ENCODE results near the gene MICAL3.

MICAL3 gene

GRCh38 chr22:17915188-17915587 lies 109.2 kb downstream of the MICAL3 start:
- DNase-seq (ENCODE audit: low spot score), result no peak

DNA sequence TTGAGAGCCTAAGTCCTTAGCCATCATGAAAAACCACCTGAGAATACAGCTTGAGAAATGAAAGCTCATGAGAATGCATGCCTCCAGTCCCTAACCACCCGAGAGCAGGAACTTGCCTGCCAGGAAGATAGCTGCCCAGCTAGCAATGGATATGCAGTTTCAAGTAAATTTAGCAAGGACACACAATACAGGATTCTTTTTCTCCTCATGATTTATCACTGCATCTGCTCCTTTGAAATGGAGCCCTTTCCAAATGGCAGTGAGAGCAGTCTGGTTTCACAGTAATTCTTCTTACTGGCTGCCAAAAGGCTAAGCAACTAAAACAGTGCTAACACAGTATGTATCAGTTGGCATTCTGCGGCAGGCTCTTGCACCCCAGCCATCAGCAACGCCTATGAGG lies 109.9 kb downstream of the MICAL3 start:
- DNase-seq (ENCODE audit: low spot score), result peak; percentile 76

DNA sequence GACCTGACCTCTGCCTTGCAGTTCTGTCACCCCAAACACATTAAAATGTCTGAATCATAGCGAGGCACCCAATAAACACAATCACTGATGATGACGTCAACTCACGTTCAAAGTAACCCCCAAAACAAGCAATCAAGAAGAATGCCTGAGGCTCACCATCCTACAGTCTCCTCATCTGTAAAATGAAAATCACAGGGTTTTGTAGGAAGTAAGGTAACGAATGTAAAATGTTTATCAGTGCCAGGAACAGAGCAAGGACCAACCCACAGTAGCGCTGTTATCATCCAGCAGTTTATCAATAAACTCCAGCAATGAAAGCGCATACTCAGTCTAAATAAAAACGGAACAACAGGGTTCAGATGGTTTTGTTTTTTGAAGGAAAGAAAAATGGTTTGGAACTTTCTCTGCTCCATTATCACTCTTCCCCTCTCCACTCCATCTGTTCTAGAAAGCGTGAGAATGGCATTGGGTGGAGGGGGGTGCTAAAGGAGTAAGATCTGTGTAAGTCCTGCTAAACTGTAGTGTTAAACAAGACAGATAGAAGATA lies 110.5 kb downstream of the MICAL3 start:
- no peak for DNase-seq (ENCODE audit: low spot score)

DNA sequence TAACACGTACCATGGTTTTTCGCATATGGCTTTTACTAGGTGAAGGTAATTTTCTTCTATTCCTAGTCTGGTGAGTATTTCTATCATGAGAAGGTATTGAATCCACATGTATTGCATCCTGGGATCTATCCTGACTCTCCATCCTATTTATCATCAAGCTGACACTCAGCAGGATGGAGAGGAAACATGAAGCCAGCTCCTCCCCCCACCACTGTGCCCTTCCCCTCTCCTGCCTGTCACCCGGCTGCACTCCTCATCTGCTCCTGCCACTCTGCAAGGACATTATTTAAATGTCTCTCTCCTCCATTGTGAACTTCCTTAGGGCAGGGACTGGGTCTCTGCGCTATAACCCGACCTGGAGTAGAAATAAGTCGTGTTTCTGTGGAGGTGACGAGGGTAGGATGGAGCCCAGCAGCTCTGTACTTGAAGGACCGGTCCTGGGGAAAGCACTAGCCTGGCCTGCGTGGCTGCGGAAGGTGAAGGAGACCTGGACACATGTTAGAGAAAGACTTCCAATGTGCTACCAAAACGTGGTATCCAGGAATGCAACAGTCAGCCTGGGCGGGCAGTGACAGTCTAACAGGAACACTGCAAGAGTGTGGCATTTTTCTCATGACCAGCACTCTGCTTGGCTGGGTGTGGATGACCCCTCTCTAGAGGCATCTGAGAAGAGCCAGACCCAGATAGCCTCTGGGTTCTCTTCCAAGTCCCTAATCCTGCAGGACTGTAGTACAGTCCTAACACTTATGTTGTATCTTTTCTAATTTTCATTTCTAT lies 111.2 kb downstream of the MICAL3 start:
- DNase-seq (ENCODE audit: low spot score), result no peak

DNA sequence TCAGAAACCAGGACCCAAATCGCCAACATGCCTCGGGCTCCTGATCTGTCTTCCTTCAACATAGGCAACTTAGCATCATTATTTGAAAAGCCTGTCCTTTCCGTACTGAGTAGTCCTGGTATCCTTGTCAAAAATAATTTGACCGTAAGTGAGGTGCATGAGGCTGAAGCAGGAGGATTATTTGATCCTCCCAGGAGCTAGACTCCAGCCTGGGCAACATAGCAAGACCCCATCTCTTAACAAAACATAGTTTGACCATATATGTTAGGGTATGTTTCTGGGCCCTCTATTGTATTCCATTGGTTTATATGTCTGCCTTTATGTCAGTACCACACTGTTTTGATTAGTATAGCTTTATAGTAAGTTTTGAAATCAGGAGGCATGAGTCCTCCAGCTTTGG lies 112.5 kb downstream of the MICAL3 start:
- no peak for DNase-seq (ENCODE audit: low spot score)

DNA sequence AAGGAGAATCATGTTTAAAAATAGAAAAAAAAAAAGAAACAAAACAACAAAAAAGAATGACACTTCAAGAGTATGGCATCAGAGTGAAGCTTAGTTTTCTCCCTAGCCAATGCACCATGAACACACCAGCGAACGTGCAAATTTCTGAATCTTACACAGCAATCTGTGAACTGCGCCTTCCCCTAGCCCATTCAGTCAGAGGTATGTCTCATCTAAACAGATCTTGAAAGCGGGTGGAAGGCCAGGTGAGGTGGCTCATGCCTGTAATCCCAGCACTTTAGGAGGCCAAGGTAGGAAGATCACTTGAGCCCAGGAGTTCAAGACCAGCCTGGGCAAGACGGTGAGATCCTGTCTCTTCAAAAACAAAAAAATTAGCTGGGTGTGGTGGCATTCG lies 113.1 kb downstream of the MICAL3 start:
- DNase-seq (ENCODE audit: low spot score), result no peak

- peak; percentile 92 for DNase-seq (ENCODE audit: low spot score)
Observed at GRCh38 chr22:17910561-17911311, 113.6 kb downstream of the MICAL3 start.

GRCh38 chr22:17907748-17908051 lies 116.7 kb downstream of the MICAL3 start:
- DNase-seq (ENCODE audit: low spot score), result no peak

GRCh38 chr22:17906978-17907747 lies 117.2 kb downstream of the MICAL3 start:
- DNase-seq (ENCODE audit: low spot score), result no peak

DNA sequence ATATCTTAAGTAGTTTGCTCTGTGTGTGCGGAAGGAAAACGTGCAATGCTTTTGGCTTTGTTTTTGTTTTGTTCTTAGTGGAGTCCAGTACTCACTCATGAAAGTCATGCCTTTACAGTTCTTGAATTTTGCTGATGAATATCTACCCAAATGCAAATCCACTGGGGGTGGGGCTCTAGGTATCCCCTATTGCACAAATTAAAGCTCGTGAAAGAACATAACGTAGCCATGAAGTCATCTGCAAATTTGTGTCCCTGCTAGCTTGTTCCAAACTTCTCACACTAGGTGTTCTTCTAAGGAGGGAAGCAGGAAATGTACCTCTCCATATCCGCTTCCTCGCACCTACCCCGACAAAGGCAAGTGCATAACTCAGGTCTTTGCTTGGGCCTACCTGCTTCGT lies 118.9 kb downstream of the MICAL3 start:
- no peak for DNase-seq (ENCODE audit: low spot score)

DNA sequence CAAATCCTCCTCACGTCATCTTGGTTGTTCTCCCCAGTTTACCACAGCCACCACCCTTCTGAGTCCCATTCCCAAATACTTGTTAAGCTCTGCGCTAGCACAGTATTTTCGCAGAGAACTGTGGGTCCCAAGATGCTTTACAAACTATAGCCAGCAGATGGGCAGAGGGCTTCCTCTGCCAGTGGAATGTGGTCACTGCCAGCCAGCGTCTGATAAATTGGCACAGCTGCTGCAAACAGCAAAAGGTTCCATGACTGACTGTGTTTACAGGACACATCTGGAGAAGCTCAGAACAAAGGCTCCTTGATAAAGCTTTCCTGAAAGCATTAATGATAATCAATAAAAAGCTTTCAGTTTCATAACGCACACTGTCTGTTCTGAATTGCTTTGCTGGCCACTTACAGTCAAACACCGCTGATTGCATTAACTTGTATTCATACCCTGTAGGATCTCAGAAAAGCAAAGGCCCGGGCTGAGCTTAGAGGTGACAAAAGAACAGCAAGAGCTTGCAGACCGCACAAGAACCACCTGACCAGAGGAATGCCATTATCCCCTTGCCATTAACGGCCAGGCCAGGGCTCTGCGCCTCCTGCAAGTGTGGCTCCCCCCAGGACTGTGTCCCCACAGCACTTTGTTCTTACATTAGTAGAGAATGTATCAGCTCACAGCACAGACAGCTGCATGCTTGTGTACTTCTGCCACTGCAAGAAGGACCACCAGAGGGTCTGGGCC lies 120.6 kb downstream of the MICAL3 start:
- peak; percentile 60 for DNase-seq (ENCODE audit: low spot score)

DNA sequence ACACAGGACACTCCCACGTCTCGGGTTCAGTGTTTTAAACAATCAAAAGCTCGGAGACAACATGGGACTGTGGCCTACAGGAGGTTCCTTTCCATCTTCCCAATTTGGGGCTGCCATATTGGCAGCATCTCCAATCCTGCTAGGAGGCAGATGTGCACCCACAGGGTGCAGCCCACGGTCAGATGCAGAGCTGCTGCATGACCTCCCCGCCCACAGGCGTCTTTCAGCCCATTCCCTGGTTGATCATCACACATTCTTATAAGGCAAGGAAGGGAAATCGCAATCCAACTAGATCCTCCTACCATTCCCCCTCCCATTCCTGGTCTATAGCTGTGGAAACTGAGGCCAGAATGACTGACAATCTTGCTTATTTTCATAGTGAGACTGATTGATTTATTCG lies 121.4 kb downstream of the MICAL3 start:
- no peak for DNase-seq (ENCODE audit: low spot score)

DNA sequence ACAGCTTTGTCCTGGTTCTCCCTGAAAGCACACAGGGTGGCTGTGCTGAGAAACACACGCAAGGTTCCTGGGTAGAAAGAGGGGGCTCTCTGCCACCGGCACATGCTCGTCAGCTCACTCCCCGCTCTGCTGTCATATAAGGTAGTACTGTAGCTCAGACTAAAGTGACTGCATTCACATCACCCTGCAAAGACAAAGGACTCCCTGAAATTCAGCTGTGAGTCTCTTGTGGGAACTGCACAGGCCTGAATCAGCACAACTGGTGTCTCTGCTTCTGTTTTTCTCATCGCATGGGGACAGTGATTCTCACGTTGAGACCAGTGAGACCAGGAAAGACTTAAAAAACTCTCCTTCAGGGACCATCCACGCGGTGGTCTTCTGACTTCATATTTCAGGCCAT lies 126.0 kb downstream of the MICAL3 start:
- DNase-seq (ENCODE audit: low spot score), result no peak

DNA sequence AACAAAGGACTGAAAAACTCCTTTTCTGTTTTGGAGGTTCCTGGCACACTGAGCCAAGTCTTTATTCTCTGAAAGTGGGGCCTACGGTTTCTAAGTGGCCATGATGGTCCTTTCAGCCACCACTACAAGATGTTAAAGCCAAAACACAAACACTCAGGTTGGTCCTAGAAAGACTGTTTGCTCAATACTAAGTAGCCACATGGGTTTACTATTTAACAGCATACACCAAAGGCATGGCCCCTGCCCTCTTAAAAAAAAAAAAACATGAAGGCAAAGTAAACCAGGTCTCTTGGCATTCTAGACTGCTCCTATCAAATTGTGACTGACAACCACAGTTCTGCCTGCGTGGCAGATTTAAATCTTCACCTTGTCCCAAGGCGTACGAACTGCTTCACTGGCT lies 126.5 kb downstream of the MICAL3 start:
- DNase-seq (ENCODE audit: low spot score), result no peak

DNA sequence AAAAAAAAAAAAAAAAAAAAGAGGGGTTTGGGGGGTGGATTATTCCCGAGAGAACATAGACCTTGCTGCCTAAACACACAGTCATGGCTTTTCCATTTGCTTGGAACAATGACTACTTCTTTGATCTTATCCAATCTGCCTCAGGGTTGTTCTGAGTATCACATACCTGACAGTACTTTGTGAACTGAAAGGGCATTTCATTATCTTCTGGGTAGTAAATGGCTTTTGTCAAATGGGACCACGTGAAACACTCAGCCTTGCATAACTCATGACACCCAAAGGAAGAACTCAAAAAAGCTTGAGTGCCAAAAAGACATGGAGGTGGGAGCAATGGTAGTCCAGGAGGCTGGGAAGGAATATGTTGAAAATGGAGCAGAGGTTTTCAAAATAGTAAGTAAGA lies 126.9 kb downstream of the MICAL3 start:
- no peak for DNase-seq (ENCODE audit: low spot score)

GRCh38 chr22:17896586-17896985 lies 127.8 kb downstream of the MICAL3 start:
- DNase-seq (ENCODE audit: low spot score), result peak; percentile 69

DNA sequence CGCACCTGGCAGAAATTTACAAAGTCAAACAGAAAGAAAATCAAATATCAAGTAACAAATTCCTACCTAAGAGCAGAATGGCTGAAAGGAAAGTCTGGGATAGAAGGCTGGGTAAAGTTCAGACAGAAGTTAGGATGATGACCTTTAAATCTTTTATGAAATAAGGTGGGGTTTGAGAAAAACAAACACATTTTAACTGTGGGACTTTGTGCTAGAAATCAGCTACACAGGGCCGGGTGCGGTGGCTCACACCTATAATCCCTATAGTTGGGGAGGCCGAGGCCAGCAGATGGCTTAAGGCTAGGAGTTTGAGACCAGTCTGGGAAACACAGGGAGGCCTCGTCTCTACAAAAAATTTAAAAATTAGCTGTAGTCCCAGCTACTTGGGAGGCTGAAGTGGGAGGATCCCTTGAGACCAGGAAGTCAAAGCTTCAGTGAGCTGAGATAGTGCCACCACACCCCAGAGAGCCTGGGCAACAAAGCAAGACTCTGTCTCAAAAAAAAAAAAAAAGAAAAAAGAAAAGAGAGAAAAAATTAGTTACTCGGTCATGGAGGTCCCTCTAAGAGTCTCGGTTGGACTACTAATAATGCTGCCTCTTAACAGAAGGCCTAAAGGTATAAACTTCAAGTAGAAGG lies 130.3 kb downstream of the MICAL3 start:
- DNase-seq (ENCODE audit: low spot score), result no peak

- no peak for DNase-seq (ENCODE audit: low spot score)
Observed at GRCh38 chr22:17892376-17892775, 132.0 kb downstream of the MICAL3 start.

- DNase-seq (ENCODE audit: low spot score), result peak; percentile 81
Observed at GRCh38 chr22:17891481-17892167, 132.7 kb downstream of the MICAL3 start.

GRCh38 chr22:17890892-17891291 lies 133.5 kb downstream of the MICAL3 start:
- DNase-seq (ENCODE audit: low spot score), result no peak

- DNase-seq (ENCODE audit: low spot score), result no peak
Observed at GRCh38 chr22:17890245-17890671, 134.1 kb downstream of the MICAL3 start.

All from Ammon's horn (tissue), 1 donor.